ENCODE results near the gene ORC4. TPM values are rescaled to one million over a fixed set of nuclear protein-coding genes. Genes with fewer than 3 reads are reported as not detected.

ORC4 gene
- polyA plus RNA-seq, 3 donors = 30.2 to 34.0 (median 33.1) TPM

DNA sequence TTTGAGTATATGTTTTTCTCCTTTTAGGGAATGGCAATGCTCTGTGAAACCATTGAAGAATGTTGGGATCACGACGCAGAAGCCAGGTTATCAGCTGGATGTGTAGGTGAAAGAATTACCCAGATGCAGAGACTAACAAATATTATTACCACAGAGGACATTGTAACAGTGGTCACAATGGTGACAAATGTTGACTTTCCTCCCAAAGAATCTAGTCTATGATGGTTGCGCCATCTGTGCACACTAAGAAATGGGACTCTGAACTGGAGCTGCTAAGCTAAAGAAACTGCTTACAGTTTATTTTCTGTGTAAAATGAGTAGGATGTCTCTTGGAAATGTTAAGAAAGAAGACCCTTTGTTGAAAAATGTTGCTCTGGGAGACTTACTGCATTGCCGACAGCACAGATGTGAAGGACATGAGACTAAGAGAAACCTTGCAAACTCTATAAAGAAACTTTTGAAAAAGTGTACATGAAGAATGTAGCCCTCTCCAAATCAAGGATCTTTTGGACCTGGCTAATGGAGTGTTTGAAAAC, 93.4 kb downstream of the ORC4 start:
- peaks cover 15 to 53% of the 10 kb centered on the region in 2 donors for H3K36me3 ChIP-seq (replicated peaks in 1 of 2; ENCODE audit: control insufficient read depth in 1 of 2, insufficient read depth in 2 of 2, low read length in 2 of 2)
- no peak overlapping the region for H3K4me3 ChIP-seq (replicated peaks in 1 of 3; ENCODE audit: low read depth in 2 of 3, low read length in 3 of 3)
- no peaks in the 10 kb centered on the region for H3K79me2 ChIP-seq (ENCODE audit: insufficient read depth, low read length)
- no peak for DNase-seq
- 100% methylated on average over 1 of the region's 4 CpGs for WGBS (ENCODE audit: insufficient coverage)
- peaks cover 11% of the 10 kb centered on the region for H4K20me1 ChIP-seq (ENCODE audit: insufficient read depth, low read length)
- H3K9me3 Mint-ChIP-seq = no peaks in the 10 kb centered on the region
- H3K27ac Mint-ChIP-seq = no peak overlapping the region
- H2AFZ ChIP-seq (ENCODE audit: insufficient read depth, low read depth, low read length, poor library complexity, severe bottlenecking) = no peak overlapping the region
- no peaks in the 10 kb centered on the region for H3K27me3 ChIP-seq (ENCODE audit: control insufficient read depth in 2 of 2, insufficient read depth in 2 of 2, low read length in 2 of 2)
- no peak overlapping the region for H3K4me3 Mint-ChIP-seq
- TF ChIP-seq, protein P1, sequence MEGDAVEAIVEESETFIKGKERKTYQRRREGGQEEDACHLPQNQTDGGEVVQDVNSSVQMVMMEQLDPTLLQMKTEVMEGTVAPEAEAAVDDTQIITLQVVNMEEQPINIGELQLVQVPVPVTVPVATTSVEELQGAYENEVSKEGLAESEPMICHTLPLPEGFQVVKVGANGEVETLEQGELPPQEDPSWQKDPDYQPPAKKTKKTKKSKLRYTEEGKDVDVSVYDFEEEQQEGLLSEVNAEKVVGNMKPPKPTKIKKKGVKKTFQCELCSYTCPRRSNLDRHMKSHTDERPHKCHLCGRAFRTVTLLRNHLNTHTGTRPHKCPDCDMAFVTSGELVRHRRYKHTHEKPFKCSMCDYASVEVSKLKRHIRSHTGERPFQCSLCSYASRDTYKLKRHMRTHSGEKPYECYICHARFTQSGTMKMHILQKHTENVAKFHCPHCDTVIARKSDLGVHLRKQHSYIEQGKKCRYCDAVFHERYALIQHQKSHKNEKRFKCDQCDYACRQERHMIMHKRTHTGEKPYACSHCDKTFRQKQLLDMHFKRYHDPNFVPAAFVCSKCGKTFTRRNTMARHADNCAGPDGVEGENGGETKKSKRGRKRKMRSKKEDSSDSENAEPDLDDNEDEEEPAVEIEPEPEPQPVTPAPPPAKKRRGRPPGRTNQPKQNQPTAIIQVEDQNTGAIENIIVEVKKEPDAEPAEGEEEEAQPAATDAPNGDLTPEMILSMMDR (IDR thresholded peaks at IDR 0.05) = no peak
- no peaks in the 10 kb centered on the region for H3K27me3 Mint-ChIP-seq (ENCODE audit: low read depth in 3 of 3)
- intact Hi-C loops (cut with micrococcal nuclease) = no loop called here
- peaks cover 30 to 40% of the 10 kb centered on the region in 2 donors for H3K36me3 Mint-ChIP-seq
- no peak overlapping the region for H3K4me2 ChIP-seq (replicated peaks; ENCODE audit: extremely low read depth, low read length, poor library complexity, severe bottlenecking)
- no peaks in the 10 kb centered on the region for H3K9me3 ChIP-seq (replicated peaks in 1 of 2; ENCODE audit: control insufficient read depth in 1 of 2, insufficient read depth in 1 of 2, low read length in 2 of 2)
- no peaks in the 10 kb centered on the region for H3K4me1 ChIP-seq (ENCODE audit: control insufficient read depth in 1 of 2, insufficient read depth in 2 of 2, low read length in 2 of 2)
- H3K9ac ChIP-seq (ENCODE audit: insufficient read depth, low read length, poor library complexity, severe bottlenecking) = no peak overlapping the region
- H3K27ac ChIP-seq (ENCODE audit: low read depth in 1 of 2, low read length in 2 of 2) = no peak overlapping the region
- no peaks in the 10 kb centered on the region for H3K4me1 Mint-ChIP-seq

DNA sequence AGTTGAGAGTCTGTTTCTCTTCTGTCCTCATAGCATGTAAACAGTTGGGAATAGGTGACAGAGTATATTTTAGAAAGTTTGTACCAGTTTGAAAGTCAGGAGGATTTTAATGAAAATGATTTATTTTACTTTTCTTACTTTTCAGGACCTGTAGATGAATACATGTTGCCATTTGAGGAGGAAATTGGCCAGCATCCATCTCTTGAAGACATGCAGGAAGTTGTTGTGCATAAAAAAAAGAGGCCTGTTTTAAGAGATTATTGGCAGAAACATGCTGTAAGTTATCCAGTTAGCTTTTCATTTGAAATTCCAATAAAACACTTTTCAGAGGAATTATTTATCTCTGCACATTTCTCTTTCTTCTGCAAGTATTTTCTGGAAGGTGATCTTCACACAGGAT, 94.7 kb downstream of the ORC4 start:
- TF ChIP-seq, protein P1 (IDR thresholded peaks at IDR 0.05) = no peak
- intact Hi-C loops (cut with micrococcal nuclease) = no loop called here
- Histone ChIP-seq H4K20me1 (ENCODE audit: insufficient read depth, low read length) (peaks cover 11% of the 10 kb centered on the region), H3K79me2 (ENCODE audit: insufficient read depth, low read length) (no peaks in the 10 kb centered on the region), H3K4me3 (replicated peaks in 1 of 3; ENCODE audit: low read depth in 2 of 3, low read length in 3 of 3) (no peak overlapping the region), H3K36me3 (replicated peaks in 1 of 2; ENCODE audit: control insufficient read depth in 1 of 2, insufficient read depth in 2 of 2, low read length in 2 of 2) (peaks cover 19 to 65% of the 10 kb centered on the region in 2 donors), H3K9ac (ENCODE audit: insufficient read depth, low read length, poor library complexity, severe bottlenecking) (no peak overlapping the region), H3K4me2 (replicated peaks; ENCODE audit: extremely low read depth, low read length, poor library complexity, severe bottlenecking) (no peak overlapping the region), H3K27ac (ENCODE audit: low read depth in 1 of 2, low read length in 2 of 2) (no peak overlapping the region), H3K27me3 (ENCODE audit: control insufficient read depth in 2 of 2, insufficient read depth in 2 of 2, low read length in 2 of 2) (no peaks in the 10 kb centered on the region), H2AFZ (ENCODE audit: insufficient read depth, low read depth, low read length, poor library complexity, severe bottlenecking) (no peak overlapping the region), H3K4me1 (ENCODE audit: control insufficient read depth in 1 of 2, insufficient read depth in 2 of 2, low read length in 2 of 2) (no peaks in the 10 kb centered on the region), H3K9me3 (replicated peaks in 1 of 2; ENCODE audit: control insufficient read depth in 1 of 2, insufficient read depth in 1 of 2, low read length in 2 of 2) (no peaks in the 10 kb centered on the region)
- Mint-ChIP-seq H3K27ac (no peak overlapping the region), H3K4me1 (no peaks in the 10 kb centered on the region), H3K36me3 (peaks cover 35 to 46% of the 10 kb centered on the region in 2 donors), H3K9me3 (no peaks in the 10 kb centered on the region), H3K27me3 (ENCODE audit: low read depth in 3 of 3) (no peaks in the 10 kb centered on the region), H3K4me3 (no peak overlapping the region)
- no peak for DNase-seq

All from CD14-positive monocyte (primary cell).